Peyer's patch (tissue), 4 donors: Measurements from ENCODE around the gene LPIN2. TPM values are rescaled to one million over a fixed set of nuclear protein-coding genes. Genes with fewer than 3 reads are reported as not detected.

Source experiments
- DNase-seq, 3 donors: peaks; one replicate each; pipeline ENCODE4 v3.0.0-alpha.2; 2017 to 2019
- H3K27ac ChIP-seq, 4 donors: fragments of 200-600 bp; sonication (generic); one replicate each; pipeline ENCODE4 v1.5.1; 2016 to 2019
- H3K27me3 ChIP-seq, 2 donors: fragments of 200-600 bp; sonication (generic); one replicate each; pipeline ENCODE4 v1.5.1; 2019
- H3K36me3 ChIP-seq, 3 donors: fragments of 200-600 bp; sonication (generic); one replicate each; pipeline ENCODE4 v1.5.1; 2016 to 2019
- H3K4me1 ChIP-seq, 4 donors: fragments of 200-600 bp; sonication (generic); one replicate each; pipeline ENCODE4 v1.5.1; 2016 to 2019
- H3K4me3 ChIP-seq, 4 donors: fragments of 200-600 bp; sonication (generic); 1 replicate in 3 of 4; 2 replicates in 1 of 4; pipeline ENCODE4 v1.5.1; 2016 to 2019; ENCODE audit warnings: mild to moderate bottlenecking in 1 of 4
- H3K9me3 ChIP-seq, 4 donors: fragments of 200-600 bp; sonication (generic); one replicate each; pipeline ENCODE4 v1.5.1; 2016 to 2019; ENCODE audit warnings: mild to moderate bottlenecking in 1 of 4
- POLR2A ChIP-seq, 2 donors: fragments of 450-650 bp; IDR thresholded peaks; one replicate each; pipeline ENCODE4 v1.5.1; 2017; ENCODE audit warnings: antibody characterized with exemption in 2 of 2, mild to moderate bottlenecking in 2 of 2, moderate library complexity in 2 of 2
- total RNA-seq, 4 donors: library from RNA; depleted of rRNA; stranded (reverse); fragments of >200 nt; gene quantifications; one replicate each; pipeline ENCODE4 v1.1.0, GENCODE V29; 2016
- TF ChIP-seq, protein P1 (sequence below), 6 experiments: fragments of 450-650 bp in 4 of 6; fragments of 200-600 bp in 2 of 6; sonication (generic) in 1 of 6; IDR thresholded peaks; one replicate each; pipeline ENCODE4 v1.5.1; 2017 to 2019; ENCODE audit warnings: antibody characterized with exemption in 6 of 6, mild to moderate bottlenecking in 3 of 6, moderate library complexity in 1 of 6

The LPIN2 gene
- total RNA-seq, 4 donors from 2014 or later: 29.7 to 178 (median 133) TPM

GRCh38 chr18:2974731-2975130 lies 38.2 kb downstream of the LPIN2 start:
- H3K4me1 ChIP-seq: peaks cover 5 to 72% (median 24%) of the 10 kb centered on the region in 4 donors
- TF ChIP-seq, protein P1, sequence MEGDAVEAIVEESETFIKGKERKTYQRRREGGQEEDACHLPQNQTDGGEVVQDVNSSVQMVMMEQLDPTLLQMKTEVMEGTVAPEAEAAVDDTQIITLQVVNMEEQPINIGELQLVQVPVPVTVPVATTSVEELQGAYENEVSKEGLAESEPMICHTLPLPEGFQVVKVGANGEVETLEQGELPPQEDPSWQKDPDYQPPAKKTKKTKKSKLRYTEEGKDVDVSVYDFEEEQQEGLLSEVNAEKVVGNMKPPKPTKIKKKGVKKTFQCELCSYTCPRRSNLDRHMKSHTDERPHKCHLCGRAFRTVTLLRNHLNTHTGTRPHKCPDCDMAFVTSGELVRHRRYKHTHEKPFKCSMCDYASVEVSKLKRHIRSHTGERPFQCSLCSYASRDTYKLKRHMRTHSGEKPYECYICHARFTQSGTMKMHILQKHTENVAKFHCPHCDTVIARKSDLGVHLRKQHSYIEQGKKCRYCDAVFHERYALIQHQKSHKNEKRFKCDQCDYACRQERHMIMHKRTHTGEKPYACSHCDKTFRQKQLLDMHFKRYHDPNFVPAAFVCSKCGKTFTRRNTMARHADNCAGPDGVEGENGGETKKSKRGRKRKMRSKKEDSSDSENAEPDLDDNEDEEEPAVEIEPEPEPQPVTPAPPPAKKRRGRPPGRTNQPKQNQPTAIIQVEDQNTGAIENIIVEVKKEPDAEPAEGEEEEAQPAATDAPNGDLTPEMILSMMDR (IDR thresholded peaks at IDR 0.05): no peak
- TF ChIP-seq POLR2A (IDR thresholded peaks at IDR 0.05): no peak
- no peaks in the 10 kb centered on the region for H3K36me3 ChIP-seq
- no peak for DNase-seq
- no peaks in the 10 kb centered on the region for H3K27me3 ChIP-seq
- H3K4me3 ChIP-seq: no peak overlapping the region
- peak overlapping the region in 1 of 4 donors; percentile 14 for H3K27ac ChIP-seq
- no peaks in the 10 kb centered on the region for H3K9me3 ChIP-seq

GRCh38 chr18:2971741-2972552 lies 41.0 kb downstream of the LPIN2 start:
- DNase-seq: peak in 2 of 3 donors; percentile 85 to 92

GRCh38 chr18:2970772-2971659 lies 41.9 kb downstream of the LPIN2 start:
- no peaks in the 10 kb centered on the region for H3K9me3 ChIP-seq
- TF ChIP-seq, protein P1 (IDR thresholded peaks at IDR 0.05): peak in 1 of 6 experiments; percentile 5
- TF ChIP-seq POLR2A (IDR thresholded peaks at IDR 0.05): no peak
- H3K36me3 ChIP-seq: no peaks in the 10 kb centered on the region
- DNase-seq: peak in 2 of 3 donors; percentile 68 to 74
- peak overlapping the region; percentile 68 to 87 (median 81) for H3K27ac ChIP-seq
- peaks cover 3 to 73% (median 17%) of the 10 kb centered on the region in 4 donors for H3K4me1 ChIP-seq
- no peaks in the 10 kb centered on the region for H3K27me3 ChIP-seq
- H3K4me3 ChIP-seq: peak overlapping the region in 2 of 4 donors; percentile 3 to 21

More at GRCh38 chr18:2971741-2972552, 41.0 kb downstream of the LPIN2 start:
- TF ChIP-seq, protein P1 (IDR thresholded peaks at IDR 0.05): no peak
- TF ChIP-seq POLR2A (IDR thresholded peaks at IDR 0.05): peak in 1 of 2 donors; percentile 26
- H3K4me1 ChIP-seq: peaks cover 5 to 73% (median 21%) of the 10 kb centered on the region in 4 donors
- peak overlapping the region; percentile 3 to 25 (median 12) for H3K4me3 ChIP-seq
- H3K36me3 ChIP-seq: no peaks in the 10 kb centered on the region
- no peaks in the 10 kb centered on the region for H3K27me3 ChIP-seq
- H3K9me3 ChIP-seq: no peaks in the 10 kb centered on the region
- peak overlapping the region; percentile 68 to 87 (median 76) for H3K27ac ChIP-seq

DNA sequence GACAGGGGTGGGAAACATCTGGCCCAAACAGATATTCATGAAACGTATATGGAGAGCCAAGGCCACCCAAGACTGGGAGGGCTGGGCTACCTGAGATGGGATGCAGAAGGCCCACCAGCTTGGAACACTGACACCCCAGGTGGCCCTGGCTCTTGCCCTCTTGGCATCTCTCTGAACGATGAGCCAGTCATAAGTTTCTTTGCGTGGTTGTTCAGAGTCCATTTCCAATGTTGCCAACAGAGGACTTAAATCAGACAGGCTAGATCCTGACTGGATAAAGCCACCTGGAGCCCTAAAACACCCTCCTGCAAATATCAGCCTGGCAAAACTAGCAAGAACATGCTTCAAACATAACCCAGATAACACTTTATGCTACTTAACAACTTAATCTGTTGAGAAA lies 42.6 kb downstream of the LPIN2 start:
- TF ChIP-seq, protein P1 (IDR thresholded peaks at IDR 0.05): no peak
- no peak for TF ChIP-seq POLR2A (IDR thresholded peaks at IDR 0.05)
- peak overlapping the region; percentile 52 to 87 (median 76) for H3K27ac ChIP-seq
- DNase-seq: no peak
- H3K4me1 ChIP-seq: peaks cover 3 to 68% (median 19%) of the 10 kb centered on the region in 4 donors
- no peaks in the 10 kb centered on the region for H3K36me3 ChIP-seq
- H3K27me3 ChIP-seq: no peaks in the 10 kb centered on the region
- no peaks in the 10 kb centered on the region for H3K9me3 ChIP-seq
- no peak overlapping the region for H3K4me3 ChIP-seq

DNA sequence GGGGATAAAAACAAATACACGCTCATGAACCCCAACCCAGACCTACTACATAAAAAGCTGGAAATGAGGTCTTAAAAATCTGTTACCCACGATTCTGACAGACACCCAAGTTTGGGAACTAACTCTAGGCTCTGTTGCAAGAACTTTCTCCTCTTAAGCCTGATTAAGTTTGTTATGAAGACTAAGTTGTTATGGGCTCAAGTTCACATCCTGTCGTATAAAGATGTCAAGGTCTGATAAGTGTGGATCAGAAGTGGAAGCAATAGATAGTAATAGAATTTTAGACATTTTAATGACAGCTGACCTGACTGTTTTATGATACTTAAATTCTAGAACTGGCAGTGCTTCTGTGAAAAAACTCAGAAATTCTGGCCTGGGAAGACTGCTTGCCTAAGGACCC lies 43.2 kb downstream of the LPIN2 start:
- no peak for DNase-seq
- TF ChIP-seq, protein P1 (IDR thresholded peaks at IDR 0.05): no peak
- TF ChIP-seq POLR2A (IDR thresholded peaks at IDR 0.05): no peak
- peaks cover 3 to 65% (median 19%) of the 10 kb centered on the region in 4 donors for H3K4me1 ChIP-seq
- H3K9me3 ChIP-seq: no peaks in the 10 kb centered on the region
- H3K27me3 ChIP-seq: no peaks in the 10 kb centered on the region
- H3K36me3 ChIP-seq: no peaks in the 10 kb centered on the region
- H3K4me3 ChIP-seq: no peak overlapping the region
- H3K27ac ChIP-seq: peak overlapping the region; percentile 52 to 87 (median 76)
